HG03457 (cell line): ENCODE results near the gene PLPP6.
"Not testable (repeated sequence)": the region's sequence is repeated elsewhere in the genome, so short reads cannot be mapped to it uniquely, and the experiment has no call there.

Source experiments
- ATAC-seq: cut with Tn5 transposase; IDR thresholded peaks from one replicate; pipeline ENCODE4 v1.9.1; 2021; ENCODE audit warnings: moderate number of reproducible peaks; ENCODE audit not compliant: unreplicated experiment

Gene PLPP6

DNA sequence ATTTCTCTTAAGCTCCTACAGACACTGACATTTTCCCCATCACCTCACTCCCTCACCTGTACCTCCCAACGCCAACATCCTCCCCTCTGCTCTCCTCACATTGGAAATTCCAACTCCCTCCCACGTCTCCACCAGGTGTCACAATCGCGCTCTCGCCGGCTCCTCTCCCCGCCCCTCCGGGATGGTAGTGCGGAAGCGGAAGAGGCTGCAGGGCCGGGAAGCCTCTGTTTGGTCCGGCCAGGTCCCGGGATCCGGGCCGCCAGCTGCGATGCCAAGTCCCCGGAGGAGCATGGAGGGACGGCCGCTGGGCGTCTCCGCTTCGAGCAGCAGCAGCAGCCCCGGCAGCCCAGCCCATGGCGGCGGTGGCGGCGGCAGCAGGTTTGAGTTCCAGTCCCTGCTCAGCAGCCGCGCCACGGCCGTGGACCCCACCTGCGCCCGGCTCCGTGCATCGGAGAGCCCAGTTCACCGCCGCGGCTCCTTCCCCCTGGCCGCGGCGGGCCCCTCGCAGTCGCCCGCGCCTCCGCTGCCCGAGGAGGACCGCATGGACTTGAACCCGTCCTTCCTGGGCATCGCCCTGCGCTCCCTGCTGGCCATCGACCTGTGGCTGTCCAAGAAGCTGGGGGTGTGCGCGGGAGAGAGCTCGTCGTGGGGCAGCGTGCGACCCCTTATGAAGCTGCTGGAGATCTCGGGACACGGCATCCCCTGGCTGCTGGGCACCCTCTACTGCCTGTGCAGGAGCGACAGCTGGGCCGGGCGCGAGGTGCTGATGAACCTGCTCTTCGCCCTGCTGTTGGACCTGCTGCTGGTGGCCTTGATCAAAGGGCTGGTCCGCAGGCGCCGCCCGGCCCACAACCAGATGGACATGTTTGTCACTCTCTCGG is at the start of gene PLPP6:
Gene PLPP6, plus strand, starts transcription at position 187 of the 881 bp plus-strand sequence. Its CDS starts 82 bp downstream, at position 269.
- peak; percentile 75 for ATAC-seq

DNA sequence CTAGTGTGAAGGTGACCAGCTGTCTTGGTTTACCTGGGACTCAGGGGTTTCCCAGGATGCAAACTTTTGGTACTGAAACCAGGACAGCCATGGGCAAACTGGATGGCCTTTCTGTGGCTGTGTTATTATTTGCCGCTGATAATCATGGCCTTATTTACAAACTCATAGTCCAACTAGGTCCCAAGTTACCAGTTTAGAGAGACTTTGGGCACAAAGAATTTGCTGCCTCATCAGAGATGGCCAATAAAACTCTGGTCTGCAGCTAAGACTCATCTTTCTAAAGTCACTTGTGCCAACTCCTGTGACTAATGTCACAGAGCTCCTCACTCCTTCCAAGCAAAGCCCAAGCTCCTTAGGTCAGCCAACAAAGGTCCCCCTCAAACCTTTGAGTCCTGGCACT is 47.5 kb upstream of the PLPP6 start:
- no peak for ATAC-seq

- no peak for ATAC-seq
Measured at GRCh38 chr9:4615251-4615650, 46.8 kb upstream of the PLPP6 start.

DNA sequence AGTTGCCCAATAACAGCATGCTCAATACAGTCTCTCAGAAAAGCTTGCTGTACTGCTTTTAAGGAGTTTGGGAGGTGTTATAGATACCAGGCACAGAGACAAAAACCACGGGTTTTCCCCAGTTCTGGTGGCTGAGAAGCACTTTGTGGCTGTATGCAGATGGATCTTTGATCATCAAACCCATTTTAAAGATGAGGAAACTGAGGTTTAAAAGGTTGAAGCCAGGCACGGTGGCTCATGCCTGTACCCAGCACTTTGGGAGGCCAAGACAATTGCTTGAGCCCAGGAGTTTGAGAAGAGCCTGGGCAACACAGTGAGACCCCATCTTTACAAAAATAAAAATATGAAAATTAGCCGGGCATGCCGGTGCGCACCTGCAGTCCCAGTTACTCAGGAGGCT is 46.3 kb upstream of the PLPP6 start:
- no peak for ATAC-seq

DNA sequence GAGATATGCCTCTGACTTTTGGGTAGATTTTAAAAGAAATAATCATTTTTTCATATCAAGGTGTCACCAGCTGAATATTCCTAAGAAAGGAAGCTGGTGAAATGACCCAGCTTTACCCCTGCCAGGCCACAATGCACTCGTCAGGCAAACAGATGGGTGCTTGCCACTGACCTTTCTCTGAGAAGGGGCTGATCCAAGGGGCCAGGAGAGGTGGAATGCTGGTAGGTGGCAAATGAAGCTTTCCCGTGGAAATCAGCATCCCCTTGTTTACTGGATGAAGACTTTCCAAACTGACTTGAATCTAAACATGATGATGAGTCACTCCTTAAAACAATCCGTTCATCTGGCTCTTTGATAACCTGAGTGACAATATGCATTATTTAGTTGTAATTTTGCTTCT is 44.3 kb upstream of the PLPP6 start:
- no peak for ATAC-seq

- no peak for ATAC-seq
Measured at GRCh38 chr9:4618700-4619099, 43.4 kb upstream of the PLPP6 start.

DNA sequence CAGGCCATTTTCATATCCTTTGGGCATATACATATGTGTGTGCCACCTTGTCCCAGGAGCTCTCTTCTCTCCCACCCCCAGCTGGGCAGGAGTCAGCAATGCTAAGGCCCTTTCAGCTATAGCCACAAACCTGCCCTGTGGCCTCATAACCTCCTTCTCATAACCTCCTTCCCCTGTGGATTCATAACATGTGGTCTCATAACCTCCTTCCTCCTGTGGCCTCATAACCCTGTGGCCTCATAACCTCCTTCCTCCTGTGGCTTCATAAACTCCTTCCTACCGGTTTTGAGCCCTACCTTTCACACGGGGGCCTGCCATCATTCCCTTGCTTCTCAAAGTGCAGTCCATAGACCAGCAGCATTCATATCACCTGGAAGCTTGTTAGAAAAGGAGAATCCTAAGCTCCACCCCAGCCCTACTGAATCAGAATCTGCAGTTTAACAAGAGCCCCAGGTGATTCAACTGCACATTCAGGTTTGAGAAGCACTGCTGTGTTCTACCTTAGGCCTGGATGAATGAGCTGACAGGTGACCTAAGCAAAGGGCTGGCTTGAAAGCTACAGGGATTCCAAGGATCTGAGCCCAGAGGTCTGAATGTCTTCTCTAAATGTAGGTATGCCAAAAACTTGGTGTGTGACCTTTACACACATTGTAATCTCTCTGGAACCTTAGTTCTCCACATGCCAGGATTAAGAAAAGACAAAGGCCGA is 41.9 kb upstream of the PLPP6 start:
- ATAC-seq: no peak

DNA sequence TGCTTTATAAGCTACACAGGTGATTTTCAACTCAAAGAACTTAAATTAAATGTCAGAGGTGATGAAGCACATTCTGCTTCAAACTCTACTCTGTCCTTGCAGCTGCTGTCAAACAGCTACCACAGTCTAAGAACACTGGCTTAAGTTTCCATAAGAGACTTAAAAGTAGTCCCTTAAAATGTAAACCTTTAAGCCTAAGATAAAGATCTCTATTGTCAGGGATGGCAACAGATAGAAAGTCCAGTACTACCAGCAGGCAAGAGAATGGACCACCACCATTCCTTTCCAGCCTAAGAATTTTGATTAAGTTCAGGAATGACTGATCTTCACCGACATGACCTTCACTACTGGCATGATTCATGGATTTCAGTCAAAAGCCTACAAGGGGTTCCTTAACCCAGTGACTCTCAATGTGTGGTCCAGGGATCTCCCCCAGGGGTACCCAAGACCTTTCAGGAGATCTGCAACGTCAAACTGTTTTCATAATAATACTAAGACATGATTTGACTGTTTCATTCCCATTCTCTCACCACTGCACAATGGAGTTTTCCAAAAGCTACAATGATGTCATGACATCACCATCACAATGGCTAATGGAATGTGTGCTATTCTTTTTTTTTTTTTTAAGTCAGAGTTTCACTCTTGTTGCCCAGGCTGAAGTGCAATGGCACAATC is 41.1 kb upstream of the PLPP6 start:
- no peak for ATAC-seq

DNA sequence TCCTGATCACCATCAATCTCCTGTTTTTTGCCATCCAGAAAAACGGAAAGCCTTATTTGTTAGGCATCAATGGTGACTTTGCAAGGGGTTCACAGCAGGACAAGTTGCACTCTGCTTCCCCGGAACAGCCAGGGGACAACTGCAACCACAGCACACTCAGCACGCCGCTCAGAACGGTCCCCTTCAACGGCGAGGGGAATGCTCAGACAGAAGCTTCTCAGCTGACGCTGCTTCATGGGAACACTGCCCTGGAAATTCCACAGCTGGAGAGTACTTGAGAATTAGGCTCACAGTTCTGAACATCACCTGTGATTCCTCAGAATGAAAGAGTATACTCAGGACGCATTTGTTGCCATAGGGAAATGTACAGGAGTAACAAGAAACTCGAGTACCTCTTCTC is 40.1 kb upstream of the PLPP6 start:
- no peak for ATAC-seq

GRCh38 chr9:4630836-4631235 is 31.3 kb upstream of the PLPP6 start:
- ATAC-seq: no peak

GRCh38 chr9:4638968-4639367 is 23.1 kb upstream of the PLPP6 start:
- no peak for ATAC-seq

DNA sequence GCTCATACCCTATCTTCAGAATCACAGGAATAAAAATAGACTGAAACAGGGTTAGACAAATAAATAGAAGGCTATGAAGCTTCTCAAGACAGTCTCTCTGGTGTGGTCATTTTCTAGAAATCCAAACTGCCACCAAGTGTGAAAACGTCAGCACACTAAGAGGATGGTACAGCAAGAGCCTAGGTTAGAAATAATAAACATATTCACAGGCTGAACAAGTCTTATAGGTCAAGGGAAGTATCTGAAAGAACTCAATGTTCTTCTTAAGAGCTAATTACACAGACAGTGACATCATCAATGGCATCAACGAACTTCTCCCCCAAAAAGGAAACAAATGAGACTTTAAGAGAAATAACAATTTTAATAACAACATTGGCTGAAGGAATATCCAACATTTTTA is 22.7 kb upstream of the PLPP6 start:
- no peak for ATAC-seq

GRCh38 chr9:4640027-4640426 is 22.1 kb upstream of the PLPP6 start:
- no peak for ATAC-seq

DNA sequence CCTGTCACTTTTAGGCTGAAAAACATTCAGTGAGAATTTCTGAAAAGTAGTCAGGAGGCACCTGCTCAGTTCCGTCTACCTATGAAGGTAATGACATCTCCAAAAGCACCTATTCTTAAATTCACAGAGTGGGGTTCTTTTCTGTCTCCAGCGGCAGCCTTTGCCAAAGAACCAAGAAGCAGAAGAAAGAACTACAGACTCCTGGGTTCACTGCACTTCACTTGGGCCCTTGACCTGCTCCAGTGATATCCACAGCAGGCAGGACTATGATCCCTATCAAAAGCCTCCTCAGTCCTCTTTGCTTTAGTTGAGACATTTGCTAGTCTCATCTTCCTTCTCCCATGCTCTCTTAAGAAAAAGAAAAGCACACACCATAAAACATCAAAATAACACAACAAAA is 19.7 kb upstream of the PLPP6 start:
- no peak for ATAC-seq

DNA sequence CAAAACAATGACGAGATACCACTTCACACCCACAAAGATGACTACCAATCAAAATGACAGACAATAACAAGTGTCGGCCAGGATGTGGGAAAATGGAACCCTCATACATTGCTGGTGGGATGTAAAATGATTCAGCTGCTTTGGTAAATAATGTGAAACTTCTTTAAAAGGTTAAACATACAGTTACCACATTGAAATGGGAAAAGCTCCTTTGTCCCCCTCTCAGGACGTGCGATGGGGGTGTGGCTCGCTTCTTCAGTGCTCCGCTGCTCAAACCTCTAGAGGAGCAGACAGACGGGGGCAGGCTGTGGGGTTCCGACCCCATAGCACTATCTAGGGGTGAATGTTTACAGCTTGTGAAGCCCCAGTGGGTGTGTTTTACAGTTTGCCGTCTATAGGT is 8.0 kb upstream of the PLPP6 start:
- ATAC-seq: no peak

GRCh38 chr9:4654538-4654937 is 7.6 kb upstream of the PLPP6 start:
- ATAC-seq: no peak

GRCh38 chr9:4656196-4656595 is 5.9 kb upstream of the PLPP6 start:
- not testable (repeated sequence) for ATAC-seq

- ATAC-seq: no peak
Measured at GRCh38 chr9:4656621-4657020, 5.5 kb upstream of the PLPP6 start.

- ATAC-seq: no peak
Measured at GRCh38 chr9:4657426-4658159, 4.5 kb upstream of the PLPP6 start.

DNA sequence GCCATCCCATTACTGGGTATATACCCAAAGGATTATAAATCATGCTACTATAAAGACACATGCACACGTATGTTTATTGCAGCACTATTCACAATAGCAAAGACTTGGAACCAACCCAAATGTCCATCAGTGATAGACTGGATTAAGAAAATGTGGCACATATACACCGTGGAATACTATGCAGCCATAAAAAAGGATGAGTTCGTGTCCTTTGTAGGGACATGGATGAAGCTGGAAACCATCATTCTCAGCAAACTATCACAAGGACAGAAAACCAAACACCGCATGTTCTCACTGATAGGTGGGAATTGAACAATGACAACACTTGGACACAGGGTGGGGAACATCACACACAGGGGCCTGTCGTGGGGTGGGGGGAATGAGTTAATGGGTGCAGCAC is 1.4 kb upstream of the PLPP6 start:
- not testable (repeated sequence) for ATAC-seq

GRCh38 chr9:4661165-4661564 is 929 bp upstream of the PLPP6 start:
- ATAC-seq: no peak
